HEK293 (cell line): ENCODE results near the gene ASCL4.

Experiments used
- CTCF ChIP-seq: fragments of 450-650 bp; formaldehyde crosslinking; IDR thresholded peaks from 2 replicates; pipeline ENCODE4 v1.5.1; 2016; ENCODE audit warnings: missing biosample characterization, missing genetic modification characterization
- HOXD13 ChIP-seq: sonication (generic); formaldehyde crosslinking; IDR thresholded peaks from 2 replicates; pipeline ENCODE4 v1.8.0; 2022; ENCODE audit warnings: missing genetic modification reagents, borderline replicate concordance
- ZNF18 ChIP-seq: fragments of 450-650 bp; formaldehyde crosslinking; IDR thresholded peaks from 2 replicates; pipeline ENCODE4 v1.5.1; 2016; ENCODE audit warnings: missing biosample characterization, missing genetic modification characterization
- ZNF391 ChIP-seq: fragments of 450-650 bp; formaldehyde crosslinking; IDR thresholded peaks from 2 replicates; pipeline ENCODE4 v1.5.1; 2016; ENCODE audit warnings: low read depth, missing biosample characterization, missing genetic modification characterization, borderline replicate concordance

GRCh38 chr12:107805488-107806180 lies 31.1 kb downstream of the ASCL4 start:
- TF ChIP-seq CTCF (tag by site-specific recombination) (no peak), ZNF391 (tag by site-specific recombination) (no peak), ZNF18 (tag by site-specific recombination) (no peak), HOXD13 (no peak)
